GM12873 (cell line): ENCODE data around the gene PLCB3.
A peak's percentile ranks its signal among the peaks of the same experiment; 100 is the strongest.

Experiments used
- CTCF ChIP-seq: IDR thresholded peaks from 2 replicates; pipeline ENCODE4 v1.5.1; 2012; ENCODE audit warnings: low read depth, mild to moderate bottlenecking, moderate library complexity, low read length, control low read depth; ENCODE audit not compliant: insufficient read depth; ENCODE audit errors: missing control alignments

The PLCB3 gene

GRCh38 chr11:64245797-64246620, 5.3 kb upstream of the PLCB3 start:
- TF ChIP-seq CTCF = no peak

GRCh38 chr11:64246871-64247728, 4.2 kb upstream of the PLCB3 start, which contains the start of gene PPP1R14B:
PPP1R14B (minus strand) TSS chr11:64246943; CDS start chr11:64246673, 270 bp downstream.
- peak; percentile 11 for TF ChIP-seq CTCF

- TF ChIP-seq CTCF = no peak
These were observed 3.4 kb upstream of the PLCB3 start for GRCh38 chr11:64247729-64248531.

- TF ChIP-seq CTCF = no peak
These were observed 2.8 kb upstream of the PLCB3 start for GRCh38 chr11:64248578-64248977.

- TF ChIP-seq CTCF = no peak
These were observed 2.3 kb upstream of the PLCB3 start for GRCh38 chr11:64249038-64249437.

GRCh38 chr11:64249563-64250414, 1.5 kb upstream of the PLCB3 start:
- no peak for TF ChIP-seq CTCF
